TTC549 (cell line): ENCODE results near the gene FXYD7.
"Not testable (repeated sequence)": the region's sequence is repeated elsewhere in the genome, so short reads cannot be mapped to it uniquely, and the experiment has no call there.

Experiments
- FAIRE-seq: peaks from 2 replicates; lab custom pipeline; 2012; peaks lifted over from hg19 to GRCh38; lab: Jason Lieb, UNC

FXYD7 gene

GRCh38 chr19:35167251-35168119 is 24.4 kb downstream of the FXYD7 start:
- no peak for FAIRE-seq

DNA sequence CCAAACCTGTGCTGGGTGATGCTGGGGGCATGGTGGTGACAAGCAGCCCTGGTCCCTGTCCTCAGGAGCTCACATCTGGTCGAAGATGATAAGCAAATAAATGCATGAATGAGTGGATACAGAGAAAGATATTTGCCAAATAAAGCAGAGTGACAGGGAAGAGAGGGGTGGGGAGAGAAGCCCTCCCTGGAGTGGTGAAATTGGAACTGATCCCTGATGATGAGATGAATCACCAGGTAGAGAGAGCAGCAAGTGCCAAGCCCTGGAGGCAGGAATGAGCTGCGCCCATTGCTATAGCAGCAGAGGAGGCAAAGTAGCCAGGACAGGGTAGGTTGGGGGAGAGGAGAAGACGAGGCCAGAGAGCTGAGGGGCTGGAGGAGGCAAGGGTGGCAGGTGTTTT is 25.1 kb downstream of the FXYD7 start:
- no peak for FAIRE-seq

DNA sequence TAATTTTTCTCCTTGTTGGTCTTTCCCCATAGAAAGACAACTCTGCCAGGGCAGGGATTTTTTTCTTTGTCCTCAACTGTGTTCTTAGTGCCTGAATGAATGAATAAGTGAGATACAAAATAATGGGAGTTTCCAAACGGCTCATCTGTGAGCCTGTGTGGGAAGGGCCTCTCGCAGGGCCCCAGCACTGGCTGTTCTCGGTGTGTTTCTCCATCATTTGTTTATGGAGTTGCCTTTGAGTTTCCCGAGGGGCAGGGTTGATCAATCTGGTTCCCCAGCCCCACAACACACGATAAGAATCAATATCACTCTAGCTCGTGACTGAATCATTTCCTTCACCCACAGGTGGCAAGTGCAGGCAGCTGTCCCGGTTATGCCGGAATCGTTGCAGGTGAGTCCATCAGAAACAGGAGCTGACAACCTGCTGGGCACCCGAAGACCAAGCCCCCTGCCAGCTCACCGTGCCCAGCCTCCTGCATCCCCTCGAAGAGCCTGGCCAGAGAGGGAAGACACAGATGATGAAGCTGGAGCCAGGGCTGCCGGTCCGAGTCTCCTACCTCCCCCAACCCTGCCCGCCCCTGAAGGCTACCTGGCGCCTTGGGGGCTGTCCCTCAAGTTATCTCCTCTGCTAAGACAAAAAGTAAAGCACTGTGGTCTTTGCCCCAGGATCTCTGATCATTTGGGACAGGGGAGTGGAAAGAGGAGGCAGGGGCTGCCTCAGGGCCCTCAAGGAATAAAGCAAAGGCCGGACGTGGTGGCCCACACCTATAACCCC is 26.4 kb downstream of the FXYD7 start:
- no peak for FAIRE-seq

GRCh38 chr19:35170359-35171061 is 27.5 kb downstream of the FXYD7 start:
- FAIRE-seq = no peak

GRCh38 chr19:35171730-35172129 is 28.7 kb downstream of the FXYD7 start:
- FAIRE-seq = no peak

GRCh38 chr19:35174226-35174625 is 31.2 kb downstream of the FXYD7 start:
- FAIRE-seq = no peak

GRCh38 chr19:35176181-35176570 is 33.1 kb downstream of the FXYD7 start:
- FAIRE-seq = no peak

DNA sequence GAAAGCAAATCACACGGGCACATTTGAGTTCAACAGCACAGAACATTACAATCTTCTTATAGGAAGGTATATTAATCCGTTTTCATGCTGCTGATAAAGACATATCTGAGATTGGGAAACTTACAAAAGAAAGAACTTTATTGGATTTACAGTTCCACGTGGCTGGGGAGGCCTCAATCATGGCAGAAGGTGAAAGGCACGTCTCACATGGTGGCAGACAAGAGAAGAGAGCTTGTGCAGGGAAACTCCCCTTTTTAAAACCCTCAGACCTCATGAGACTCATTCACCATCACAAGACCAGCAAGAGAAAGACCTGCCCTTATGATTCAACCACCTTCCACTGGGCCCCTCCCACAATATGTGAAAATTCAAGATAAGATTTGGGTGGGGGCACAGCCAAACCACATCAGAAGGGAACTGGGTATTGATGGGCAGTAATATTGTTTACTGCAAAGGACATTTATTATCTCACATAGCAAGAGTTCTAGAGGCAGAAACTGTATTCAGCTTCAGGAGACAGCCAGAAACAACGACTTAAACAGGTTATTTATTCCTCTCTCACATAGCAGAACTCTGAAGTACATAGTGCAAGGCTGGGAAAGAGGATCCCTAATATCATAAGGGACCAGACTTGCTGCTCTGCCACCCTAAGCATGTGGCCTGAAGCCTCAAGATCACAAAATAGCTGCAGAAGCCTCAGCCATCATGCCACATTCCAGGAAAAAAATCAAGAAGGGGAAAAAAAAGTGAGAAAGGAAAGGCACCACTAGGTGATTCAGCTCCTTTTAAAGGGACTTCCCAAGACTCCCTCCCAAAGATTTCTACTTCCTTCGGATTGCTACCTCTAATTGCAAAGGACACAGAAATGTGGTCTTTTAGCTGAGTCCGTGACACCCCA is 34.6 kb downstream of the FXYD7 start:
- FAIRE-seq = no peak

DNA sequence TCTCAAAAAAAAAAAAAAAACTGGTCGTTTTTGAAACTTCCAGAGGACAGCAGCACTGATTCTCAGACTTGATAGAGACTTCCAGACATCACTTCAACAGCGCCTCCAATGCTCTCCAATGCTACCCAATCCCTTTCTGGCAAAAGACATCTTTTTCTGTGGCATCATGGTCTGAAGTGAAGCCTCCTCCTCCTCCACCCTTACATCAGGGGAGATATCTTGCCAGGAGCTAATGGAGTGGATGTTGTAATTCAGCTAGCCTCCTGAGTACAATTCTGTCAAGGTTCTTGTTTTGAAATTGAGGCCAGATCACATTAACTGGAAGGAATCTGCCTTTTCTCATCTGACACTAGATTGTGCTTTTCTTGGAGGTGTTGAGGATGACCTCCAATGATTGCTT is 35.6 kb downstream of the FXYD7 start:
- FAIRE-seq = no peak

DNA sequence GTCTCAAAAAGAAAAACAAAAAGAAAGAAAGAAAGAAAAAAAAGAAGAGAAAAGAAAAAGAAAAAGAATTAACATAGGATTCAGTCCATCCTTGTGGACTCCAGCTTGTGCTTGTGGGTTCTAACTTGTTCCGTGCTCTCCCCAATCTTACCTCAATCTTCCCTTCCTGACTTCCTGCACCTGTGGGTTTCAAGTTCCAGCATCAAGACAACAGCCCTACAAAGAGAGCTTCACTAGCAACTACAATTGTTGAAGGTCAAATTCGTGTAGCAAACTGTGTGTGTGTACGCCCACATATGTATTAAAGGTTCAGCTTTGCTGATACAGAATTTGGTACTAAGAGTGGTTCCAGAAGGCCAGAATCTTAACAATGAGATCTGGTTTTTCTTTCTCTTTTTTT is 36.8 kb downstream of the FXYD7 start:
- no peak for FAIRE-seq

GRCh38 chr19:35181387-35181786 is 38.3 kb downstream of the FXYD7 start:
- FAIRE-seq = no peak

DNA sequence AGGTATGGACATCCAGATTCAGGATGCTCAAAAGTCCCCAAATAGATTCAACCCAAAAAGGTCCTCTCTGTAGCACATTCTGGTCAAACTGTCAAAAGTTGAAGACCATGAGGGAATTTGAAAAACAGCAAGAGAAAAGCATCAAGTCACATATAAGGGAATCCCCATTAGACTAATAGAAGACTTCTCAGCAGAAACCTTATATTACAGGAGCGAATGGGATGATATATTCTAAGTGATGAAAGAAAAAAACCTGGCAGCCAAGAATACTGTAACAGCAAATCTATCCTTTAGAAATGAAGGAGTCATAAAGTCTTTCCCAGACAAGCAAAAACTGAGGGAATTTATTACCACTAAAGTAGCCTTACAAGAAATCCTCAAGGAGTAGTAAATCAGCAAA is 41.2 kb downstream of the FXYD7 start:
- FAIRE-seq = no peak

DNA sequence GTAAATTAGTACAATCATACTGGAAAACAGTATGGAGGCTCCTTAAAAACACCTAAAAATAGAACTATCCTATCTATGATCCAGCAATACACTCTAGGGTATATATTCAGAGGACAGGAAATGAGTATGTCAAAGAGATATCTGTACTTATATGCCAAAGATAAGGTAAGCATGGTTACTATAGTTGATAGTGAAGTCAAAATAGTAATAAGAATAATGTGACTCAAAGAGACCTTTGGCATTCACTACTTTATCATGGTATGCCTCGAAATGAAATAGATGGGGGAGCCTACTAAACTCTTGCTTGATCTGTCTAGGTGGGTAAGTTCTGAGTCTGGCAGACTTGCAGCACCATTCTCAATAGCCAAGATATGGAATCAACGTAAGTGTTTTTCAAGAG is 41.8 kb downstream of the FXYD7 start:
- no peak for FAIRE-seq

DNA sequence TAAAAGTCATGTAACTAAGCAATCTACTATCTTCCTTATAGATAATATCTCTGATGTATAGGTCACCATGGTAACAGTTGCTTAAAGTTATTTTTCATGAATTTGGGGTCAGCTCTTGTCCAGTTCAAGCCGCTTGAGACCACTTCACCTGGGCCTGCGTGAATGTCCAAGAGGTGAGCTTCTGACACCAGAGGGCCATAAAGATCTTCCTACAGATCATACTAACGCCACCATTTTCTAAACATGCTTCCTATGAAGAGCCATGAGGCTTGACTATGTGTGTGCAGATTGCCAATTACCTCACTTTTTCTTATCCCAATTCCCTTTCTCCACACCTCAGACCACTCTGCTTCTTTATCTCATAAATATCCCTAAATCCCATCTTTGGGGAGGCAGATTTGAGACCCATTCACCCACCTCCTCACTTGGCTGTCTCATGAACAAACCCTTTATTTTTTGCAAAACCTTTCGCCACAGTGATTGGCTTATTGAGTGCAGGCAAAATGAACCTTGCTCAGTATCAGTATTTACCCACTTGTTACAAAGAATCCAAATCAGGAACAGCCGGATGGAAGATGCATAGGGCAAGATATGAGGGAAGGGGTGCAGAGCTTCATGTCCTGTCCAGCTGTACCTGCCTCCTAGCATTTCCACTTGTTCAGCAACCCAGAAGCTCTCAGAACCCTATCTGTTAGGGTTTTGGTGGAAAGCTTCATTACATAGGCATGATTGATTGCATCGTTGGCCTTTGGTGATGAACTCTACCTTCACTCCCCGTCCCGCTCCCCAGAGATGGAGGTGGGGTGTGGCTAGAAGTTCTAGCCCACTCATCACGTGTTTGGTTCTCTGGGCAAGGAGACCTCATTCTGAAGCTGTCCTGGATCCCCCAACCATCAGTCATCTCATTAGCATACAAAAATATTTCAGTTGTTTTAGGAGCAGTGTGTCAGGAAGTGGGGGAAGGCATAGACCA is 51.2 kb downstream of the FXYD7 start:
- FAIRE-seq = no peak

DNA sequence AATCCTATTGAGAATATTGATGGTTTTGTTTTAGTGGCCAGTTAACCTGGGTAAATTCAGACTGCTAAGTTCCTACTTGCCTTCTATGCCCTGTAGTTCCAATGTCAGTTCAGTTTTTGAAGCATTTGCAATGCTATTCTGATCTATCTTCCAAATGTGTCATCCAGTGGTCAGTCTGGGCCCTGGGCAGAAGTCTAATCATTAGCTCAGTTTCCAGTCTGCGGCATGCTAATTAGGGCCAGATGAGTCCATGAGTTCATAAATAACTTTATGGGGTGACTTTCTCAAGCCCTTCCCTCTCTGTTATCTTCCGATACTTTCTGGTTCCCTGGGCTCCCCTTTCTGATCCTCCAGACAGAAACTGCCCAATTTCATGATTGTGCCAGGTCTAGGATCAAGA is 52.8 kb downstream of the FXYD7 start:
- FAIRE-seq = no peak

DNA sequence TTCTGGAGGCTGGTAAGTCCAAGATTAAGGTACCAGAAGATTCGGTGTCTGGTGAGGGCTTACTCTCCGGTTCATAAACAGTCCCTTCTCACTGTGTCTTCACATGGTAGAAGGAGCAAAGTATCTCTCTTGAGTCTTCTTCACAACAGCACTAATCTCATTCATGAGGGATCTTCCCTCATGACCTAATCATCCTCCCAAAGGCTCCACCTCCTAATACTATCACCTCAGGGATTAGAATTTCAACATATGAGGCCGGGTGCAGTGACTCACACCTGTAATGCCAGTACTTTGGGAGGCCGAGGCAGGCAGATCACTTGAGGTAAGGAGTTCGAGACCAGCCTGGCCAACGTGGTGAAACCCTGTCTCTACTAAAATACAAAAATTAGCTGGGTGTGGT is 53.8 kb downstream of the FXYD7 start:
- FAIRE-seq = not testable (repeated sequence)

GRCh38 chr19:35199481-35199880 is 56.4 kb downstream of the FXYD7 start:
- FAIRE-seq = no peak

- FAIRE-seq = no peak
Measured at GRCh38 chr19:35202722-35203688, 60.0 kb downstream of the FXYD7 start.
